DMS53 treated with DMSO at 0.1 percent for 48 hours (cell line): ENCODE data around the gene CSPG4.
"Not testable (repeated sequence)": the region's sequence is repeated elsewhere in the genome, so short reads cannot be mapped to it uniquely, and the experiment has no call there.

ENCODE experiments used
- DNase-seq: peaks from one replicate; lab custom pipeline; 2025; ENCODE audit not compliant: unreplicated experiment; lab: John Stamatoyannopoulos, UW

CSPG4 gene

DNA sequence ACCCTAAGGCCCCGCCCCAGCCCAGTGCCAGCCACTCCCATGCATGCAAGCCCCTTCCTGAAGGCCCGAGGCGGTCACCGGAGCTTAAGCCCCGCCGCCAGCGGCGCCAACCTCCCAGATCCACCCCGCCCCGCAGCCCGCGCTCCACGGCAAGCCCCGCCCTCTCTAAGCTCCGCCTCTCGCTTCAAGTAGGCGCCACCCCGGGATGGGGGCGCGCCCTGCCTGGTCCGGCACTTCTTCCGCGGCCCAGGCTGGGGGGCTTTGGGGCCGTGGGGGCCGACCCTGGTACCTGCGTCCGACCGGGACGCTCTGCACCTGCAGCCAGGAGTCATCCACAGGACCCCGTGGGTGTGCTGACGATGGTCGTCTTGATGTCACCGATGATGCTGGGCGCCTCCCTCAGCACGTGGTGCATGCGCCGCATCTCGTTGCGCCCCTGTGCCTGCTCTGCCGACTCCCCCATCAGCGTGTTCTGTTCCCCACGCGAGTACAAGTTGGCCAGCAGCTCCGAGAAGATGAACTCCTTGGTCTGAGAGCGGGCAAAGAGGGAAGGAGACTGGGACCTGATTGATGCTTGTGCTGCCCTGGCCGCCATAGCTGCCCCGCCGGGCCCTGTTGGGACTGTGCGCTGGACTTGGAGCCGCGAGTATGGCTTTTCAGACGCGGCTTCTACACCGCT is 26.1 kb upstream of the CSPG4 start:
- DNase-seq: peak; percentile 59

- DNase-seq: no peak
Measured at GRCh38 chr15:75738014-75738646, 25.5 kb upstream of the CSPG4 start.

DNA sequence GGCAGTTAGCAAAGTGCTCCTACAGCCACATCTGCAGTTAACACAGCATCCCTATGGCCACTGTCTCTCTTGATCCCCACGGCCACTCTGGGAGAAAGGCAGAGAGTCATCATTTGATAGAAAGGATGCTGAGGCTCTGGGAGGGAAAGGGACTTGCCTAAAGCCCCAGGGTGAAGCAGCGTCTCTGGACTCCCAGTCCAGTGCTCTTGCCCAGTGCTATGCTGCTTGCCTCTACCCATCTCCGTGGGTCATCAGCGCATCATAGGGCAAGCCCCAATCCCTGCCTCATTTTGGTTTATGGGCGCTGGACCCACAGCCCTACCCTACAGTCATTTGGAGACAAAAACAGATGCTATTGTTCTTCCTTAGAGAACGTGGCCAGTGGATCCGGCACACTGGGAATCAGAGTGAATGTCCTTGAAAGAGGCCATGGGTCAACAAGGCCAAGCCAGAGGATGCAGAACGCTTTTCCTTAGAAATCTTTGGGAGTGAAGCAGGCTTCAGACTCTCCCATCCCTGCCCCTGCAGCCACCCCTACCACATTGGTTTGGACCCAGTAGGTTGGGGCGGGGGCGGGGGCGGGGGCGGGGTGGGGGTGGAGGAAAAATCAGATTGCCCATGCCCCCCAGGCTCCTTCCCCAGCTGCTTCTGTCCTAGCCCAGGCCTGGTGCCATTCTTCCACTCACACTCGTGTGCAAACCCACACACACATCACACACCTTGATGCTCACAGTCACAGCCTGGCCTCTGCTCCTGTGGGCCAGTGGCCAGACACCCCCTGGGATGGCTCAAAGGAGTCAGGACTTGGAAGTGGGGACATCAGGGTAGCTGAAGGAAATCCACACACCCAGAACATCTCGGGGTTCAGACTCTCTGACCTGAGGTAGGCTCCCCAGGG is 24.7 kb upstream of the CSPG4 start:
- DNase-seq: not testable (repeated sequence)

DNA sequence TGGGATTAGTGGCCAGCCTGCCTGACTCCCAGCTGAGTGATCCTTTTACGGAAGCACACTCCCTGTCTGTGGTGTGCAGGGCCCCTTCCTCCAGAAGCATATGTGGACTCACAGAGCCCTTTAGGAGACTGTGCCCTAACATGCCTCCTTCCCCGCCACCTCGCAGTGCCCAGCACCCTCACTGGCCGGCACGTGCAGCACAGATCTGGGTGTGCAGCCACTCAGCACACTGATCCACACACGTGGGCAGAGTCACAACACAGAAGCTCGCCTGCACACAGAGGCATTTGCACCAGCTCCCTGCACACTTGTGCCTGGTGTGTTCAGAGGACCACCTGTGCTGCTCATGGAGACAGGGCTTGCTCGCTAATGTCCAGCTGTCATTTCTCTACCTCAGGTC is 23.6 kb upstream of the CSPG4 start:
- DNase-seq: no peak

DNA sequence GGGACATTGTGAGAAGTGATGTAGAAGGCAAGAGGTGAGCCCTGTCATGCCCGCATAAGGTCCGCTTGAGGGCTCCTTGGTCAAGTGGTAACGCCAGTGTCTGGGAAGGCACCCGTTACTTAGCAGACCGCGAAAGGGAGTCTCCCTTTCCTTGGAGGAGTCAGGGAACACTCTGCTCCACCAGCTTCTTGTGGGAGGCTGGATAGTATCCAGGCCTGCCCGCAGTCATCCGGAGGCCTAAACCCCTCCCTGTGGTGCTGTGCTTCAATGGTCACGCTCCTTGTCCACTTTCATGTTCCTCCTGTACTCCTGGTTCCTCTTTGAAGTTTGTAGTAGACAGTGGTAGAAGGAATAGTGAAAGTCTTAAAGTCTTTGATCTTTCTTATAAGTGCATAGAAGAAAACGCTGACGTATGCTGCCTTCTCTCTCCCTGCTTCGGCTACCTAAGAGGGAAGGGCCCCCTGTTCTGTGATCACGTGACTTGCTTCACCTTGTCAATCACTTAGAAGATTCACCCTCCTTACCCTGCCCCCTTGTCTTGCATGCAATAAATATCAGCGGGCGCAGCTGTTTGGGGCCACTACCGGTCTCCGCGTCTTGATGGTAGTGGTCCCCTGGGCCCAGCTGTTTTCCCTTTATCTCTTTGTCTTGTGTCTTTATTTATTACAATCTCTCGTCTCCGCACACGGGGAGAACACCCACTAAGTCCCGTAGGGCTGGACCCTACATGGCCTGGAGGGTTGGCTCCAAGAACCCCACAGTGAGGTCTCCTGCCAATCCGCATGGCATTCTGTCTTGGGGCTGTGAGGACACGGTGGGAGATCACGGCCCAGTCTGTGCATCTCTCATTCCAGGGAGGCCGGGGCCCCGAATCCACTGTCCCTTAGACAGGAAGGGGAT is 22.5 kb upstream of the CSPG4 start:
- DNase-seq: not testable (repeated sequence)

GRCh38 chr15:75733761-75734651 is 21.4 kb upstream of the CSPG4 start:
- no peak for DNase-seq

DNA sequence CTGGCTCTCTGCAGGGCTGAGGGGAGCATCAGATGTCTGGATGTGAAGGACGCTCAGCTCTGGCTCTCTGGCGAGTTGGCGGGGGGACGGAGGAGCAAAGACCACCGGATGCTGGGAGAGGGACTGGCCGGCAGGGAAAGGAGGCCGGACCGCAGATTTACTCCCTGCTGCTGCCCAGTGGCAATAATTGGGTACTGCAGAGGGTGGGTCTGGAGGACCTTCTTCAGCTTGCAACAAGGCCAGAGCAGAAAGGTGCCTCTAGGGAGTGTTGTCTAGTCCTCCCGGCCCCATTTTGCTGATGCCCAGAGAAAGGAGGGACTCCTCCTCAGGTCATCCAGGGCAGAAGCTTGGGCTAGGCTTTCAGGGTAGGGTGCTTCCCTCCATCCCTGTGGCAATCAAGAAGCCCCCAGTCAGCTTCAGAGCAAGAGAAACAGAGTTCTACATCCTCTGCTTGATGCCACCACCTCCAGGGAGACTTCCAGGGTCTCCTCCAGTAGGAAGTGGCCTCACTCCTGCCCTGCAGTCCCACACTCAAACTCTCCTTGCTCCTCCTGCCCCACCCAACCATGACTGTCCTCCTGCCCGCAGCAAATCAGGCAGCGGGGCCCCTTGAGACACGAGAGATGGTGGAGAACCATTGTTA is 20.3 kb upstream of the CSPG4 start:
- DNase-seq: peak; percentile 41

- DNase-seq: no peak
Measured at GRCh38 chr15:75732177-75732808, 19.6 kb upstream of the CSPG4 start.

GRCh38 chr15:75731248-75732151 is 18.9 kb upstream of the CSPG4 start:
- DNase-seq: no peak

GRCh38 chr15:75730376-75731247 is 18.0 kb upstream of the CSPG4 start:
- DNase-seq: not testable (repeated sequence)

DNA sequence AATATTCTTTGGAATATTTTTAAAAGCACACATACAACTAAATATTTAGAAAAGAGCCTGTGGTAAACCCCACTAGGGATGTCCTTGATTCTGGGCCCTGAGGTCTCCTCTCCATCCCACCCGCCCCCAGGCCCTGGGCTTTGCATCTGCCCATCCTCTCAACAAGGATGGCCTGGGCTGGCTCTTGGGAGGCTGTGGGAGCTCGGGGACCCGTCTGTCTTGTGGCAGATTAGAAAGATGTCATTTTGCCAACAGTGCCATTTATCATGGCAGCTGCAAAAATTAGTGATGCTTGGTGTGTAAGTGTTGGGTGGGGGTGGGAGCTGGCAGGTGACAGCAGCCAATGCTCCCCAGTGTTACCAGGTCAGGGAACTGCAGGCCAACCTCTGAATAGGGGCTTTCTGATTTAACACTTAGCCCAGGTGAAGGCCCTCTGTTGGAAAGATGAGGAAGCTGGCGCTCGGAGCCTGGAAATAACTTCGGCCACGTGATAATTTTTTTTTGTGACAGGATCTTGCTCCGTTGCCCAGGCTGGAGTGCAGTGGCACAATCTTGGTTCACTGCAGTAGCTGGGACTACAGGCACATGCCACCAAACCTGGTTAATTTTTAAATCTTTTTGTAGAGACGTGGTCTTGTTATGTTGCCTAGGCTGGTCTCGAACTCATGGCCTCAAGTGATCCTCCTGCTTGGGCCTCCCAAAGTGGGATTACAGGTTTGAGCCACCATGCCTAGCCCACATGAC is 16.9 kb upstream of the CSPG4 start:
- no peak for DNase-seq

GRCh38 chr15:75727851-75728715 is 15.4 kb upstream of the CSPG4 start:
- DNase-seq: peak; percentile 13

- no peak for DNase-seq
Measured at GRCh38 chr15:75727031-75727531, 14.4 kb upstream of the CSPG4 start.

GRCh38 chr15:75725719-75726607 is 13.3 kb upstream of the CSPG4 start:
- no peak for DNase-seq
